Kidney (tissue), 14 donors: Measurements from ENCODE around the gene GNAI3. TPM values are rescaled to one million over a fixed set of nuclear protein-coding genes. Genes with fewer than 3 reads are reported as not detected.
"Not testable (repeated sequence)": the region's sequence is repeated elsewhere in the genome, so short reads cannot be mapped to it uniquely, and the experiment has no call there.

ENCODE experiments used
- DNase-seq, 5 donors: peaks; one replicate each; pipeline ENCODE4 v3.0.0-alpha.2; 2013 to 2020
- FAIRE-seq: peaks from 2 replicates; lab custom pipeline; 2012; peaks lifted over from hg19 to GRCh38; lab: Jason Lieb, UNC
- H3K27ac ChIP-seq, 2 donors: one replicate each; pipeline ENCODE4 v1.7.0; 2013; ENCODE audit warnings: low read depth in 2 of 2, low read length in 2 of 2, inconsistent platforms in 1 of 2
- H3K27me3 ChIP-seq: one replicate; pipeline ENCODE4 v1.7.1; 2013; ENCODE audit warnings: low read length, inconsistent platforms; ENCODE audit not compliant: control insufficient read depth, insufficient read depth
- H3K36me3 ChIP-seq, 3 donors: one replicate each; pipeline versions ENCODE4 v1.7.0 to v1.7.1; 2013; ENCODE audit warnings: low read length in 3 of 3, control low read depth in 1 of 3, inconsistent platforms in 1 of 3; ENCODE audit not compliant: insufficient read depth in 3 of 3, control insufficient read depth in 2 of 3
- H3K4me1 ChIP-seq, 3 donors: one replicate each; pipeline versions ENCODE4 v1.7.0 to v1.7.1; 2013; ENCODE audit warnings: low read length in 3 of 3, inconsistent platforms in 1 of 3, low read depth in 1 of 3; ENCODE audit not compliant: control insufficient read depth in 2 of 3, insufficient read depth in 2 of 3
- H3K4me3 ChIP-seq, 3 donors: one replicate each; pipeline versions ENCODE4 v1.7.0 to v1.8.1; 2013; ENCODE audit warnings: low read length in 3 of 3, control low read depth in 1 of 3, inconsistent platforms in 1 of 3
- H3K9ac ChIP-seq, 3 donors: one replicate each; pipeline versions ENCODE4 v1.7.0 to v1.7.1; 2013; ENCODE audit warnings: low read length in 3 of 3, control low read depth in 1 of 3, inconsistent platforms in 1 of 3
- H3K9me3 ChIP-seq, 3 donors: one replicate each; pipeline versions ENCODE4 v1.7.0 to v1.7.1; 2013; ENCODE audit warnings: low read length in 3 of 3, control low read depth in 1 of 3, inconsistent platforms in 1 of 3; ENCODE audit not compliant: control insufficient read depth in 2 of 3, insufficient read depth in 1 of 3
- intact Hi-C: fragments of 100-400 bp; cut with DNase I; formaldehyde crosslinking; loops from one replicate; pipeline ENCODE4 v1.11.1; 2022
- polyA plus RNA-seq: library from polyadenylated mRNA; stranded (reverse); fragments of 350-450 nt; fragmentation: Illumina TruSeq; extraction: RNeasy Lipid Tissue Mini Kit (QIAGEN cat#74804); gene quantifications from one replicate; pipeline ENCODE4 v1.2.3, GENCODE V29; 2014; ENCODE audit warnings: low read depth, low replicate concordance; ENCODE audit not compliant: insufficient read depth
- total RNA-seq: library from RNA; stranded (reverse); fragmentation: NEBNext Ultra II Directional; extraction: Animal tissue kit (Norgen Biotek cat#: 25700); gene quantifications from one replicate; pipeline ENCODE4 v1.2.1, GENCODE V29; 2021
- TF ChIP-seq, protein P1 (sequence below): IDR thresholded peaks from 3 replicates; pipeline ENCODE4 v1.5.1; 2012; ENCODE audit warnings: mild to moderate bottlenecking, moderate library complexity, borderline replicate concordance; ENCODE audit not compliant: insufficient read depth; ENCODE audit errors: extremely low read depth
- donor health status: control.
- donor health status: control.
- donor health status: control.
- donor health status: control.
- donor health status: control.
- donor health status: DM: yes; HTN: yes; CAD: no.
- donor health status: Normal renal cell carcinoma (clear cell type).

Gene GNAI3
- total and polyA plus RNA-seq, 2 donors from 2014 or later, result 4.2 to 8.0 TPM

DNA sequence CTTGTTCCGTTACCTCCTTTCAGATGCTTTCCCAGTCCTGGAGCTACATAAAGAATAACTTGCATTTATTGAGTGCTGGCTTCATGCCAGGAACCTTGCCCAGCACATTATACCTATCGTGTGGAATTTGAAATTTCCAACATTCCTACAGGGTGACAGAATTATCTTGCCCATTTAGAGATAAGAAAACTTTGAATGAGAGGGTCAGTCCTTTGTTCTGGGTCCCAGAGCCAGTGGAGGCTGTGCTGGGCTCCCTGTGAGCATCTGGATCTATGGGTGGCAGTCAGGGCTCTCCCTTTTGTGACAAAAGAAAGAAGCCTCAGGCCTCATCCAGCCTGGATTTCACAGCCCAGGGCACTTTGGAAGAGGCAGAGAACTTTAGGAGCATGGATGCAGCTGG, 110.7 kb downstream of the GNAI3 start:
- H3K36me3 ChIP-seq, result peaks cover 0 to 15% (median 4%) of the 10 kb centered on the region in 3 donors

DNA sequence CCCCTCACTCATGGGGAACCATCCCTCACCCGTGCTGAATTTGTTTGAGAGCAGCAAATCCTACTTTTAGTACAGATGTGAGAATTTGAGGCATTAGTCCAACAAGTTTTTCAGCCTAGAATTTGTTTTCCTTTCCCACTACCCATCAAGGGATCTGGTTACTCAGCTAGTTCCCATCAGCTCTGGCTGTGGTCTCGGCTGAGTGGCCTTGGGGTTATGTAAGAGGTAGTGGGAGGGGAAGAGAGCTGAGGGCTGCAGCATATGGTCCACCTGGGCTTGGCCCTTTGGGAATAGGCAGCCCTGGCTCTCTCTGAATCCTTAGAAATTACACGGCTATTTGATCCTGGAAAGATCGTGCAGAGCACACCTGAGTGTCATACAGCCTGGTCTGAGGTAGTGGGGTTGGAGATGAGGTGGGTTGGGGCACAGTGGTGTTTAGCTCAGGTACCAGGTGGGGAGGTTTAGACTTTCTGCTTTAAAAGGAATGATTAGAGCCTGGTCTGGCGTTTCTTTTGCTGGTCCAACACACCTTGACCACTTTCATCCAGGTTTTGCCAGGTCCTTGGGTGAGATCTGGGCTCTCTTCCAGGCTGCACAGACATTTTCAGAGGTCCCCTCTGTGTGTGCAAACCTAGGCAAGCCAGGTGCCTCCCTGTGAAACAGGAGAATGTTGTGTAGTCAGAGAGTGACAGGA, 111.7 kb downstream of the GNAI3 start:
- FAIRE-seq (no peak), DNase-seq (peak in 4 of 5 donors; percentile 82 to 94 (median 88))
- no peak overlapping the region for H3K4me3 ChIP-seq
- H3K27me3 ChIP-seq, result no peaks in the 10 kb centered on the region
- peak overlapping the region in 1 of 3 donors; percentile 31 for H3K9ac ChIP-seq
- H3K27ac ChIP-seq, result no peak overlapping the region
- H3K4me1 ChIP-seq, result peaks cover 0 to 22% (median 8%) of the 10 kb centered on the region in 3 donors
- peaks cover 0 to 15% (median 4%) of the 10 kb centered on the region in 3 donors for H3K36me3 ChIP-seq
- intact Hi-C loops, result no loop called here
- TF ChIP-seq, protein P1, sequence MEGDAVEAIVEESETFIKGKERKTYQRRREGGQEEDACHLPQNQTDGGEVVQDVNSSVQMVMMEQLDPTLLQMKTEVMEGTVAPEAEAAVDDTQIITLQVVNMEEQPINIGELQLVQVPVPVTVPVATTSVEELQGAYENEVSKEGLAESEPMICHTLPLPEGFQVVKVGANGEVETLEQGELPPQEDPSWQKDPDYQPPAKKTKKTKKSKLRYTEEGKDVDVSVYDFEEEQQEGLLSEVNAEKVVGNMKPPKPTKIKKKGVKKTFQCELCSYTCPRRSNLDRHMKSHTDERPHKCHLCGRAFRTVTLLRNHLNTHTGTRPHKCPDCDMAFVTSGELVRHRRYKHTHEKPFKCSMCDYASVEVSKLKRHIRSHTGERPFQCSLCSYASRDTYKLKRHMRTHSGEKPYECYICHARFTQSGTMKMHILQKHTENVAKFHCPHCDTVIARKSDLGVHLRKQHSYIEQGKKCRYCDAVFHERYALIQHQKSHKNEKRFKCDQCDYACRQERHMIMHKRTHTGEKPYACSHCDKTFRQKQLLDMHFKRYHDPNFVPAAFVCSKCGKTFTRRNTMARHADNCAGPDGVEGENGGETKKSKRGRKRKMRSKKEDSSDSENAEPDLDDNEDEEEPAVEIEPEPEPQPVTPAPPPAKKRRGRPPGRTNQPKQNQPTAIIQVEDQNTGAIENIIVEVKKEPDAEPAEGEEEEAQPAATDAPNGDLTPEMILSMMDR, result no peak
- no peaks in the 10 kb centered on the region for H3K9me3 ChIP-seq

More for the DNA sequence above, 110.7 kb downstream of the GNAI3 start:
- no peaks in the 10 kb centered on the region for H3K9me3 ChIP-seq
- DNase-seq (peak in 1 of 5 donors; percentile 29), FAIRE-seq (no peak)
- H3K4me1 ChIP-seq, result peaks cover 0 to 27% (median 12%) of the 10 kb centered on the region in 3 donors
- intact Hi-C loops, result no loop called here
- TF ChIP-seq, protein P1, result no peak
- no peak overlapping the region for H3K27ac ChIP-seq
- H3K4me3 ChIP-seq, result no peak overlapping the region
- H3K27me3 ChIP-seq, result no peaks in the 10 kb centered on the region
- H3K9ac ChIP-seq, result no peak overlapping the region

DNA sequence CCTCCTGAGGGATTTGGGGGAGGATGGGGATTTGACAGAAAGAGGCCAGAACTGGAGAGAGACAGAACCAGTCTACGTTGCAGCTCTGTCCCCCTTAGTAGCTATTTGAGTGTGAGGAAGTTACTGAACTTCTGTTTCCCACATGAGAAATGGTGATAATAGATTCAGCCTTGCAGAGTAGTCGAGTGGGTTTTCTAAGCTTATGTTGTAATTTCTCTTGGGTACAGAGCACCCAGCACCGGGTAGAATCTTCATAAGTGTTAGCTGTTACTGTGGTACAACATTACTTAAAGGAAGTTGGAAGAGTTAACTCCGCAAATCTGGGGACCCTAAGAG, 112.2 kb downstream of the GNAI3 start:
- H3K36me3 ChIP-seq, result peaks cover 0 to 15% (median 4%) of the 10 kb centered on the region in 3 donors
- H3K9ac ChIP-seq, DNase-seq, H3K27ac ChIP-seq, H3K9me3 ChIP-seq, FAIRE-seq, intact Hi-C loops, H3K27me3 ChIP-seq, H3K4me3 ChIP-seq: not testable (repeated sequence)
- H3K4me1 ChIP-seq, result peaks cover 0 to 19% (median 8%) of the 10 kb centered on the region in 3 donors

DNA sequence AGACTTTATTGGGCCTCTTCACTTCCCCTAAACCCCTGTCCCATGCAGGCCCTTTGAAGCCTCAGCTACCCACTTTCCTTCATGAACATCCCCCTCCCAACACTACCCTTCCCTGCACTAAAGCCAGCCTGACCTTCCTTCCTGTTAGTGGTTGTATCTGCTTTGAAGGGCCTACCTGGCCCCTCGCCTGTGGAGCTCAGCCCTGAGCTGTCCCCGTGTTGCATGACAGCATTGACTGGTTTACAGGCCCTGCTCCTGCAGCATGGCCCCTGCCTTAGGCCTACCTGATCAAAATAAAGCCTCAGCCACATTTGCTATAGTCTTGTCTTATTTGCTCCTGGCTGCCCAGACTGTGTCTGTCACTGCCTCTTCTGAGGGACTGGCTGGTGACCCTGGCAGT, 113.0 kb downstream of the GNAI3 start:
- Histone ChIP-seq H3K9me3 (no peaks in the 10 kb centered on the region), H3K9ac (no peak overlapping the region), H3K36me3 (peaks cover 0 to 15% (median 4%) of the 10 kb centered on the region in 3 donors), H3K27ac (no peak overlapping the region), H3K4me1 (peaks cover 0 to 19% (median 8%) of the 10 kb centered on the region in 3 donors), H3K4me3 (no peak overlapping the region), H3K27me3 (no peaks in the 10 kb centered on the region)
- TF ChIP-seq, protein P1, result no peak
- intact Hi-C loops, result no loop called here
- DNase-seq (no peak), FAIRE-seq (no peak)
